SU-DHL-6 (cell line): ENCODE data around the gene LIX1.

ENCODE experiments used
- EZH2phosphoT487 ChIP-seq: fragments of 200-600 bp; sonication (generic), shearing (Covaris generic); conservative IDR thresholded peaks from 2 replicates; pipeline ENCODE4 v1.6.1; 2018; ENCODE audit warnings: mild to moderate bottlenecking, antibody characterized with exemption, low read length, moderate library complexity, mixed read lengths
- TF ChIP-seq, protein P1 (sequence below): fragments of 200-600 bp; sonication (generic); IDR thresholded peaks from one replicate; pipeline ENCODE4 v1.5.1; 2017; ENCODE audit warnings: antibody characterized with exemption, mild to moderate bottlenecking, low read length, moderate library complexity; ENCODE audit not compliant: insufficient read depth, poor library complexity, severe bottlenecking

- TF ChIP-seq, protein P1, sequence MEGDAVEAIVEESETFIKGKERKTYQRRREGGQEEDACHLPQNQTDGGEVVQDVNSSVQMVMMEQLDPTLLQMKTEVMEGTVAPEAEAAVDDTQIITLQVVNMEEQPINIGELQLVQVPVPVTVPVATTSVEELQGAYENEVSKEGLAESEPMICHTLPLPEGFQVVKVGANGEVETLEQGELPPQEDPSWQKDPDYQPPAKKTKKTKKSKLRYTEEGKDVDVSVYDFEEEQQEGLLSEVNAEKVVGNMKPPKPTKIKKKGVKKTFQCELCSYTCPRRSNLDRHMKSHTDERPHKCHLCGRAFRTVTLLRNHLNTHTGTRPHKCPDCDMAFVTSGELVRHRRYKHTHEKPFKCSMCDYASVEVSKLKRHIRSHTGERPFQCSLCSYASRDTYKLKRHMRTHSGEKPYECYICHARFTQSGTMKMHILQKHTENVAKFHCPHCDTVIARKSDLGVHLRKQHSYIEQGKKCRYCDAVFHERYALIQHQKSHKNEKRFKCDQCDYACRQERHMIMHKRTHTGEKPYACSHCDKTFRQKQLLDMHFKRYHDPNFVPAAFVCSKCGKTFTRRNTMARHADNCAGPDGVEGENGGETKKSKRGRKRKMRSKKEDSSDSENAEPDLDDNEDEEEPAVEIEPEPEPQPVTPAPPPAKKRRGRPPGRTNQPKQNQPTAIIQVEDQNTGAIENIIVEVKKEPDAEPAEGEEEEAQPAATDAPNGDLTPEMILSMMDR: no peak
- no peak for TF ChIP-seq EZH2phosphoT487
These were observed 21.4 kb upstream of the LIX1 start for GRCh38 chr5:97163790-97164285.
